T-helper 2 cell (primary cell): ENCODE results near the gene DYNLL2.
"Not testable (repeated sequence)": the region's sequence is repeated elsewhere in the genome, so short reads cannot be mapped to it uniquely, and the experiment has no call there.

Source experiments
- DNase-seq, 5 experiments: peaks; one replicate each; pipeline versions ENCODE4 v3.0.0 to v3.0.0-alpha.2; 2012 to 2022

The DYNLL2 gene

DNA sequence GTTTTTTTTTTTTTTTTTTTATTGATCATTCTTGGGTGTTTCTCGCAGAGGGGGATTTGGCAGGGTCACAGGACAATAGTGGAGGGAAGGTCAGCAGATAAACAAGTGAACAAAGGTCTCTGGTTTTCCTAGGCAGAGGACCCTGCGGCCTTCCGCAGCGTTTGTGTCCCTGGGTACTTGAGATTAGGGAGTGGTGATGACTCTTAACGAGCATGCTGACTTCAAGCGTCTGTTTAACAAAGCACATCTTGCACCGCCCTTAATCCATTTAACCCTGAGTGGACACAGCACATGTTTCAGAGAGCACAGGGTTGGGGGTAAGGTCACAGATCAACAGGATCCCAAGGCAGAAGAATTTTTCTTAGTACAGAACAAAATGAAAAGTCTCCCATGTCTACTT, 10.0 kb upstream of the DYNLL2 start:
- DNase-seq: not testable (repeated sequence)

DNA sequence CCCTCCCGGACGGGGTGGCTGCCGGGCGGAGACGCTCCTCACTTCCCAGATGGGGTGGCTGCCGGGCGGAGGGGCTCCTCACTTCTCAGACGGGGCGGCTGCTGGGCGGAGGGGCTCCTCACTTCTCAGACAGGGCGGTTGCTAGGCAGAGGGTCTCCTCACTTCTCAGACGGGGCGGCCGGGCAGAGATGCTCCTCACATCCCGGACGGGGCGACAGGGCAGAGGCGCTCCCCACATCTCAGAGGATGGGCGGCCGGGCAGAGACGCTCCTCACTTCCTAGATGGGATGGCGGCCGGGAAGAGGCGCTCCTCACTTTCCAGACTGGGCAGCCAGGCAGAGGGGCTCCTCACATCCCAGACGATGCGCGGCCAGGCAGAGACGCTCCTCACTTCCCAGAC, 8.8 kb upstream of the DYNLL2 start:
- DNase-seq: not testable (repeated sequence)

DNA sequence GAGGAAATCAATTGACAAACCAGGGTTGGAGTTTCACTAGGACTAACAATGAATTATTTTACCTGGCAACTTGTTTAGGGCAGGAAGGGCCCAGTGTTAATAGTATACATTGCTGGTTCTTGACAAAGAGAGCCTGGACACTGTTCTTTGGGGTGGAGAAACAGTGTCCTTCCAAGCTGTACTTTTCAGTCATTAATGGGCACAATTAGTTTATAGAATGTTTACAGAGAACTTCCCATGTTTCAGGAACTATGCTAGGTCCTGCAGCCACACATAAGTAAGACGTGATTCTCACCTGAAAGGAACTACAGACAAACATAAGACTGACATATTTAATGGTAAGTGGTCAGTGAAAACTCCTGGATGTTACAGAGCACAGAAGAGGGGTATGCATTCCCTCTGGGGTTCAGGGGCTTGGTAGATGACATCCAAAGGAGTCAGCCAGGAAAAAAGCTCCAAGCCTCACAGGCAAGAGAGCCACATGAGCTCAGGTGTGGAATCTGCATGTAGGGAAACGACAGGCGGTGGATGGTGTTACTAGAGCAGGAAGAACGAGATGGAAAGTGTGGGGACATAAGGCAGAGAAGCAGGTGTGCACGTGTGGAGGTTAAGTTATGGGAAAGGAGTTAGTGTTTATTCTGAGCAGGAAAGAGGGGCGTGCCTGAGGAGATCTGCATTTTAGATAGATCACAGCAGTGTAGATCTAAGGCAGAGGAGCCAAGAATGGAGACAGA, 3.8 kb upstream of the DYNLL2 start:
- no peak for DNase-seq

DNA sequence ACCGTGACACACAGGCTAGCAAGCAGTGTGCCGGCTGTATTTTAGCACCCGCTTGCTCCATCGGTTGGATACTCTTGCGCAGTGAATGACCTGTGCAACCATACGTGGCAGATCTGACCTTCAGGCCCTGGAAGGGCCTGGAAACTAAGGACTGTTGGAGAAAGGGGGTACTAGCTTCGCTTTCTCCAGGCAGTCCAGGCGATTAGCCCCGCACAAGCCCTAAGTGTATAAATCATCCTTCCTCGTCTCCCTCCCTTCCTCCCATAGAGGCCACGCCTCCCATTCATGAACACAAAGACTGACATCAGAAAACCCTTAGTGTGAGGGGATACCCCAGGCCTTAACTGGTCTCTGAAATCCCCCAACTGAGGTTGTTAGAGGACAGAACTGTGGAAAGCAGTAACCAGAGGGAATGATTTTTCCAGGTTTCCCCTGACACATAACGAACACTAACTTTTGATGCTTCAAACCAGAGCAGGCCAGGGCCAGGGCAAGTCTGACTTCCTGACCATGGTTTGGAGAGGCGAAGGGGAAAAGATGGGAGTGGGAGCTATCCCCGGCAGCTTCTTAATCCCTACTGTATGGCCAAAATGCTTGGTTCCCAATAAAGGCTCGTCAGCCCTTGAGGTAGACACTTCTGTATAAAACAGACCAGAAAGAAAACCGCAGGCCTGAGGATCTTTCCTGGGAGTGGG, 1.4 kb upstream of the DYNLL2 start:
- no peak for DNase-seq

DNA sequence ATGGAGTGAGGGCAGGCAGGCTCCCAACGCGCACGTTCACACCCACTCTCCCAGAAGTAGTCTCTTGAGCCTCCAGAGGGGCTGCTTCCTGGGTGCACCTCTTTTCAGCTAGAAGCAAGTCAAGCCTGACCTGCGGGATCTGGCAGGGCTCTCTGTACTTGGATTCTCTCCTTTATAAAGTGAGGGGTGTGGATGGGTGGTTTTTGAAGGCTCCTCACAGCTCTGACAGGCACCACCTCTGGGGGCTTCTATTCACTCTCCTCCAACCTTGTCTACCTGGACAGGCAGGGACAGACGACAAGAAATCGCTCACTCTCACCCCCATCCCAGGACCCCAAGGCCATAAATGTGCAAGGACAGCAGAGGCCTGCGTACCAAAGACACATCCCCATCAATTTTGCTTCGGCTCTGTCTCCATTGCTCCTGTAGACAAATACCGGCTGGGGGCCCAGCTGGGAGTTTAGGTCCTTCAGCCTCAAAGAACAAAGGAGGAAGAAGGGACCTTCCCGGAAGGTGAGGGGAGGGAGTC, 814 bp upstream of the DYNLL2 start:
- no peak for DNase-seq

DNA sequence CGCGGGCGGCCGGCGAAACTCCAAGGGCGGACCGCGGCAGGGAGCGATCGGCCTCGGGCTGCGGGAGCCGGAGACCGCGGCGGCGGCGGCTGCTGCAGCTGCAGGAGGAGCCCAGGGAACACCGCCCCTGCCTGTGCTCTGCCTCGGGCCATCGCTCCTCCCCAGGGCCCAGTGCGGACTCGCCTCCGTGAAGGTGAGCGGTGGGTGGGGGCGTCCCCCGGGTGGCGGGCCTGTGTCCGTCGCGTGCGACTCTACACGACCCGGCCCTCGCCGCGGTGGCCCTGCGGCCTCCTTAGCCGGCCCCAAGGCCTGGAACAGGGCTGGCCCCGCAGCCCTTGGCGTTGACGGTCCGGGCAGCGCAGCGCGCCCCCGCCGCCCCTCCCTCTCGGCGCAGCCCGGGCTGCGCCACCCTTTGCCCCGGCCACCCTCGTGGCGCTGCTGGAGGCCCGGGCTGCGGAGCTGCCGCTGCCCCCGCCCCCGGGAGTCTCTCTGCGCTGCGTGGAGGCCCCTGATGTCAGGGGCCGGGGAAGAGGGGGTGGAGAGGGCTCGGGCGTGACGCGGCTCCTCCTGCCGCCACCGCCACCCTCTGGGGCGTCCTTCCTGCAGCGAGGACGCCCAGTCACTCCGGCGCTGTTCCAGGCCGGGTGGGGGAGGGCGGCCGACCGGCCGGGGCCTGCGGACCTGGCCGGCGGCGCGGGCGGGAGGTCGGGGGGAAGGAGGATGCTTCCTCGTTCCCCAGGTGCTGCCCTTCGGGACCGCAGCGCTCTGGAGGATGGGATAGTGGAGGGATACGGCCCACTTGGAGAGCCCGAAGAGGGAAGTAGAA, 485 bp downstream of the DYNLL2 start:
- peak; percentile 35 to 84 (median 67) for DNase-seq

DNA sequence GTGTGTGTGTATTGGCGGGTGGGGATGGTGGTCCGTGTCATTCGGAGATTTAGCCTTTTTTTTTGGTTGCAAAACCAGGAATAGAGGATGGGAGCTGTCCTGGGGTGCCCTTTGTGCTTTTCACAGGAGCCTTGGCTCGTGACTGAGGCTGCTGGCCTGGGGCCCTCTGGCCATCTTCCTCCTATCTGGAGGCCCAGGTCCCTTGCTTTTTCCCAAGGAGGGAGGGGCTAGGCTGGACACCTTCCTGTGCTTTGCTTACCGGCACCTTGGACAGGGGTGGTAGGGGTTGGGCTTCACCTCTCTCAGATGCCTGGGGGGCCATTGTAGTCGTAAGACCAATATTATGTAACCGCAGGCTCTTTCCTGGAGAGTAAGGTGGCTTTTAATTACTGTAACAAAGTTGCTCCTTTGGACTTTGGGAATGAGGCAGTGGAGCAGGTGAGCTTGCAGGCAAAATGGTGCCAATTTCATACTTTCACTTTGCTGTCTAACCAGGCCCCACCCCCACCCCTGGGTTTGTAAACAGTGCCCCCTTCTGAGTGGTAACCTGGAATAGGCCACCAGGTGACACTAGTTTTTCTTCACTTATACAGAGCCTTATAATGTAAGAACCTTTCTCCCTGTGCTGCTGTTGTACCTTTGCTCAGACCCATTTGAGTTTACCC, 1.2 kb downstream of the DYNLL2 start:
- DNase-seq: peak; percentile 16 to 82 (median 36)

DNA sequence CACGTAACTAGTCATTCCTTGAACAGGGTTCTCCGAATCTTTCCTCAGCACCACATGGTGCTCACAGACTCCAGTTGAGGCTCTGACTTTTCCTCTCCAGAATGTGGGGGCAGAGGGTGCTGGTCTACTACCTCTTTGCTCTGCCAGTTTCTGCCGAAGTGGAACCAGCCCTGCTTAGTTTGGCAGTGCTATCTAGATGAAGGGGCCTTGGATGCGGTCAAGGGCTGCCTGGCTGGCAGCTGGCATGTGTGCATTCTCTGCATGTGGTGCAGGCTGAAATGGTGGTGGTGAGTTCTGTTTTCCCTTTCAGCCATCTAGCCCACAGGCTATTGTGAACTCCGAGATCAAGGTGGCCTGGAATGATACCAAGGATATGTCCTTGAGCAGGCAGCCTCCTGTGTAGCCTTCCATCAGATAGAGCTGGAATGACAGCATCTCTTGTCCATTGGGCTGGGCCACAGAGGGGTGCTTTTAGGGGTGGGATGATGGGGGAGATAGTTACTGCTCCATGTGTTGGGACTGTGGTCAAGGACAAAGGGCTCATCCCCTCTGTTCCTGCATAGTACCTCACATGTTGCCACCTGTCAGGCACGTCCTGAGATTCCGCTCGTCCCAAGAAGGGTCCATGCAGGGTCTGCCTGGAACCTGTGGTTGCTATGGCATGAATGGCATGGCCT, 2.0 kb downstream of the DYNLL2 start:
- DNase-seq: no peak

DNA sequence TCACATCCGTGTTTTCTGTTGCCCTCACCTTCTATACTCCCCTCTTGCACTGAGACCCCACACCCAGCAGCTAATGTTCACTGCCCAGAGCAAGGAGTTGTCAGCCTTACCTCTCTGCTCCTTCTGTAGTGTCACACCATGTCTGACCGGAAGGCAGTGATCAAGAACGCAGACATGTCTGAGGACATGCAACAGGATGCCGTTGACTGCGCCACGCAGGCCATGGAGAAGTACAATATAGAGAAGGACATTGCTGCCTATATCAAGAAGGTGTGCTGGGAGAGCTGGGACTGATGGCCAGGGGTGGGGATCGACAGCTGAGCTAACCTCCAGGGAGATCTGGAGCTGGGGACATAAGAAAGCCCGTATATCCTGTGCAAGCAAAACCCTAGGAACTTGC, 3.7 kb downstream of the DYNLL2 start:
- no peak for DNase-seq

DNA sequence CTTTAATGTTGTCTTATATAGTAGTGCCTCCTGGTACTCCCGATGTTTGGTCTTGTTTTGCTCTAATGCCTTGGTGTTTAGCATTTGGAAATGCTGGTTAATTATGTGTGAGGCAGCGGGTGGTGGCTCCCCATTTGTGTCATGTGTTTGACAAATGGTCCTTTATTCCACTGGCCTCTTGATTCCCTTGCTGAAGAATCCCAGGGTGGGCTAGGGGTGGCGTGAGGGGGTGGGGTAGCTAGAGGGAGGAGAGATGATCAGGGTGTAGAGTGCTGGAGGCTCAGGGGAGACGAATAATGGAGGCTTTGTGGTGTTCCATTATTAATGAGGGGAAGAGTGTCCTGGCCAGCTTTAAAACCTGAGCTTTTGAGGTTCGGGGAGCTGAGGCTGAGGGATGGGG, 5.4 kb downstream of the DYNLL2 start:
- DNase-seq: no peak

DNA sequence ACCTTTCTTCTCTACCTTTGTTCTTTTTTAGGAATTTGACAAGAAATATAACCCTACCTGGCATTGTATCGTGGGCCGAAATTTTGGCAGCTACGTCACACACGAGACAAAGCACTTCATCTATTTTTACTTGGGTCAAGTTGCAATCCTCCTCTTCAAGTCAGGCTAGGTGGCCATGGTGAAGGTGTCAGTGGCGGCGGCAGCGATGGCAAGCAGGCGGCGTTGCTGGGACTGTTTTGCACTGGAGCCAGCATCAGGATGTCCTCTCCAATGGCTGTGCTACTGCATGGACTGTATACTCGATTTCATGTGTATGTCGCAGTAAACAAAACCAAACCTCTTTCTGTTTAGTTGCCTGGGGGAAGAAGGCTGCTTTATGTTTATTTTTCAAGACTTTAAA, 5.9 kb downstream of the DYNLL2 start:
- DNase-seq: no peak

DNA sequence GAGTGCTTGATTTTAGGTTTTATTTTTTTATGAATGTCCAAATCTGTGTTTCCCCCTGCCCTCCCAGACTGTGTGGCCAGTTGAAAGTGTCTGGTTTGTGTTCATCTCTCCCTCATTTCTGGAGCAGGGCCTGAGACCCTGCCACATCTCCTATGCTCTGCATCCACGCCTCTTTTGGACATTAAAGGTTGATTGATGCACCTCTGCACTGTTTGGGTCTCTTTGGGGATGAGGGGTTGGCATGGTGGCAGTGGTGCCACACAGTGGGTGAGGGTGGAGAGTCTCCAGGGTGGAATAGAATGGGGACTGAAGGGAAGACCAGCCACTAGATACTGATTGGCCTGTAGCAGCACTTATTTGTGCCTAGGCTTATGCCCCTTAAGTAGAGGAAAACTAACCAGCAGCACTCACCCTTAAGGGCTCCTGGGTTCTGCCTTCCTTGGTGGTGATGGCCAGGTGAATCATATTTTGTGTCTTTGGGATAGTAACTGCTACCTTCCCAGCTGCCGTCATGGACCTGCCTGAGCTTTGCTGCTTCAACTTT, 7.9 kb downstream of the DYNLL2 start:
- DNase-seq: no peak

DNA sequence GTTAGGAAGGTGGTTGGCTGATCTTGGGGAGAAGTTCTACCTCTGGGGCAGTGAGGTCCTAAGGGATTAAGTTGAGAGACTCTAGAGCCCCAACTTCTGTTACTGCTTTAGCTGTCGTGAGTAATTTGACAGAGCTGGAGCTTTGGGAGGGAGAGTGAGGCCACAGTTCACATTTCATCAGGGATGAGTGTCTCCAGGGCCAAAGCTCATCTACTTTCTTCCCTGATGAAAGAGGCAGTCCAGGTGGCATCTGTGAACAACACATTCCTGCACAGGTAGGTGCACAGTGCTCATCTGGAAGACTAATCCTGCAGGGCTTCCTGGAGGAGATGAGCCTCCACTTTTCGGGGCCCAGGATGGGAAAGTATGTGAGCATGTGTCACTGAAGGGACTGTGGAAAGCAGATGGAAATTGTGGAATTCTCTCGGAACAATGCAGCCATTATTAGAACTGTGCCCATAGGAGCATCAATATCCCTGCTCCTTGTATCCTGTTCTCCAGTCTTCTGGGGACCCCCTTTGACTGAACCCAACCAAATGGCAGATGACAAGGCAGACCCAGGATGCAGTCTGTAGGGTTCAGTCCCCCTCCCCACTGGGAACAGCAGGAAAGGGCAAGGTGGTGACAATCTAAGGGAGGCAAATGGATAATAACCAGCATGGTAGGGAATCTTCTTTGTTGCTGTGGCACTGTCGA, 9.0 kb downstream of the DYNLL2 start:
- no peak for DNase-seq

DNA sequence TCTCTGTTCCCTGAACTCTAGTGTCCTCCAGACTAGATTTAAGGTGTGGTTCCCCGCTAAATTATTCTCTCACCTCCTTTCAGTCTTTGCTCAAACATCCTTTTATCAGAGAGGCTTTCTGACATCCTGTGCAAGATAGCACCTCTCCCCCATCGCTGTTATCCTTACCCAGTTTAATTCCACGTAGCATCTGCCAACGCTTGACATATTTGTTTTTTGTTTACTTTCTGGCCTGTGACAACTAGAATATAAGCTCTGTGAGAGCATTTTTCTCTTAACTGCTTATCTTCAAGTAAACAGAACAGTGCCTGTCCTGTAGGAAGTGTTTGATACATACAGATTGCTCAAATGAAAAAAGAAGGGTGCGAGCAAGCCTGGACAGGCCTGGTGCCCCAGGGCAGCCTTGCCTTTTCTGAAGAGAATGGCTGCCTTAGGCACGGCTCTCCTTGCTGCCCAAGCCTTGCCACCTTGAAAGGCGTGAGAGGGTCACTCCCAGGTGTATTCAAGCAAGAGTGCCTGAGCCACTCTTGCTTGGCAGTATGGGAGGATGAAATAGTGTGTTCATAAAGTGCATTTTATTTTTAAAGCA, 9.7 kb downstream of the DYNLL2 start:
- no peak for DNase-seq

DNA sequence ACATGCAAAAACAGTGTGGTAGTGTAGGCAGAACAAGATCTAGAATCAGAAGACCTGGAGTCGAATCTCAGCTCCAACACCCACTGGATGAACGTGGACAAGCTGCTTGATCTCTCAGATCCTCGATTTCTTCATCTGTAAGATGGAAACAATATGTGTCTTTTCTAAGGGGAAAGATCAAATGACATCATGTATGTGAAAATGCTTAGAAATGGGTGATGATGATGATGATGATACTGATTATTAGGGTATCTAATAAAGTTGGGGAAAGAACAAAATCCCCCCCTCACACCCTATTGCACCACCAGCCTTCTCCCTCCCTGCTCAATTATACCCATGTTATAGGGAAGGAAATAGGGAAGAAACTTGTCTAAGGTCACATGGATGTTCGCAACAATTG, 10.9 kb downstream of the DYNLL2 start:
- no peak for DNase-seq

DNA sequence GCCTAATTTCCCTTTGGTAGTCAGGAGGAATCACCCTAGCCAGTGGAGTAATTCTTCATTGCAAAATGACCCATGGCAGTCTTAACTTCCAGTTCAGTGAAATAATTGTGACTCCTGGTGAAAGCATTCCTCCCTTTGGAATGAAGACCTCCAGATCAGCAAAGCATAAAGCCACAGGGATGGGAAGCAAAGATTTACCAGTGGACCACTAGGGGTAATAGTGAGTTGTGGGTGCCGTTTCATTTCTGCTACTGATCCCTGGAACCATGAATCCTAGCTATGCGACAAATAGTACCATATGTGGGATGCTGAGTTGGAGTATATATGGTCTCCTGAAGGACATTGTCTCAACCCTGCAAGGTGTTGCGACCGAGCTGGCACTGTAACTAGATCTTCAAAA, 13.7 kb downstream of the DYNLL2 start:
- no peak for DNase-seq

DNA sequence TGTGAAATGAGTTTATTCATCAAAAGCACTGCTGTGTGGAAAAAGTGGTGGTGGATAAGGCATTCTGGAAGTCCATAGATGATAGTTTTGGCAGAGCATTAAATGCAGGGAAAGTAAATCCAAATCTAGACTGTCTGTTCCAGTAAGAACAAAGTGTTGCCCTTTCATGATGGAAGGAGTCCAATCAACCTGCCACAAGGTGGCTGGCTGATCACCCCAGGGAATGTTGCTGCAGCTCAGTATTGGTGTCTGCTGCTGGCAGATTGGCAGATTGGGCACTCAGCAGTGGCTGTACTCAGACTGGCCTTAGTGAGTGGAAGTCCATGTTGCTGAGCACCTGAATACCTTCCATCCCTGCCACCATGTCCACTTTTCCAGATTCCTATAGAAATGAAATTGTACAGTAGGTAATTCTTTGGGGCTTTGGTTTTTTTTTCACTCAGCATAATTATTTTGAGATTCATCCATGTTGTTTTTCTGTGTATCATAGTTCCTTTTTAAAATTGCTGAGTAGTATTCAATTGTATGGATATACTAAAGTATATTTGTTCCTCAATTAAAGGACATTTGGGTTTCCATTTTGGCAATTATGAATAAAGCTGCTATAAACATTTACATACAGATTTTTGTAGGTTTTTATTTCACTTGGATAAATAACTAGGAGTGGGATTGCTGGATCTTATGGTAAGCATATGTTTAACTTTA, 14.3 kb downstream of the DYNLL2 start:
- DNase-seq: no peak

DNA sequence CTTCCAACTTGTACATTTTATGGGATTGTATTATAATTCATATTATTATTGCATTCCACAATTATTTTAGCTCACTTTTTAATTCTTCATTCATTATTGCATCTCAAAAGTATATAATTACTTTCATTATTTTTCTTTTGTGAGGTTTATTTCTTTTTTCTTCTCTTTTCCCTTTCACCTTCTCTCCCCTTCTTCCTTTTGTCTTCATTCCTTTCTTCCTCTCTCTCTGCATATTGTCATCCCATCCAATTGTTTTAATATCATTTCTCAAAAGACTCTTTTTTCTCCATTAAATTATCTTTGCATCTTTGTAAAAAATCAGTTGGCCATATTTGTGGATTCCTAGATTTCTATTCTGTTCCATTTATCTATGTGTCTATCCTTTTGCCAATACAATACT, 17.3 kb downstream of the DYNLL2 start:
- DNase-seq: no peak

DNA sequence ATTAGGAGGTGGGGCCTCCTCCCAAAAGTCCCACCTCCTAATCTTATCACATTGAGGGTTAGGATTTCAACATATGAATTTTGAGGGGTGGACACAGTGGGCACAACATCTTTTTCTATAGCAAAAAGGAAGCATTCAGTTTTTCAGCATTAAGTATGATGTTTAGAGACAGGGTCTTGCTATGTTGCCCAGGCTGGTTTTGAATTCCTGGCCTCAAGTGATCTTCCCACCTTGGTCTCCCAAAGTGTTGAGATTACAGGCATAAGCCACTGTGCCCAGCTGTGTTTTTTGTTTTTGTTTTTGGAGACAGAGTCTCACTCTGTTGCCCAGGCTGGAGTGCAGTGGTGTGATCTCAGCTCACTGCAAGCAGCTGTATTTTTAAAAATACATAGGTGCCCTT, 18.7 kb downstream of the DYNLL2 start:
- not testable (repeated sequence) for DNase-seq

DNA sequence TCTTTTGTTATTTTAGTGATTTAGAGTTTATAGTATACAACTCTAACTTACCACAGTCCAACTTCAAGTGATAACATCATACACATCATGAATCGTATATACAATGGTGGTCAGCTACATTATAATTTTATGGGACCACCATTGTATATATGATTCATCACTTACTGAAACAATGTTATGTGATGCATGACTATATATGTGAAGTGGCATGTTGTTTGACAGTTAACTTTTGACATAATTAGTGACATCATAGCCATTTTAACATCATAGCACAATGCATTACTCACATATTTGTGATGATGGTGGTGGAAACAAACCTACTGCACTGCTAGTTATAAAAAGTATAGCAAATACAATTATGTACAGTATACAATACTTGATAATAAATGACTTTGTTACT, 21.9 kb downstream of the DYNLL2 start:
- no peak for DNase-seq
